Measurements from ENCODE around the gene PLA2R1.

GRCh38 chr2:159939946-159940345 is 122.5 kb downstream of the PLA2R1 start:
- TF ChIP-seq POLR2A (IDR thresholded peaks at IDR 0.05) (no peak), POLR2AphosphoS5 (IDR thresholded peaks at IDR 0.05) (no peak)
